Colonic mucosa (tissue), 4 donors: ENCODE data around the gene KANSL1L. TPM values are rescaled to one million over a fixed set of nuclear protein-coding genes. Genes with fewer than 3 reads are reported as not detected.

ENCODE experiments used
- DNase-seq: peaks from one replicate; pipeline ENCODE4 v3.0.0-alpha.2; 2020
- H3K27ac ChIP-seq: fragments of 200-600 bp; one replicate; pipeline ENCODE4 v1.8.0; 2021
- H3K27me3 ChIP-seq: fragments of 200-600 bp; one replicate; pipeline ENCODE4 v1.8.0; 2021
- H3K36me3 ChIP-seq: fragments of 200-600 bp; one replicate; pipeline ENCODE4 v1.8.0; 2021
- H3K4me1 ChIP-seq: fragments of 200-600 bp; one replicate; pipeline ENCODE4 v1.8.0; 2021; ENCODE audit warnings: mild to moderate bottlenecking
- H3K4me3 ChIP-seq: fragments of 200-600 bp; one replicate; pipeline ENCODE4 v1.8.0; 2021
- H3K9ac ChIP-seq, 2 donors: one replicate each; pipeline ENCODE4 v1.7.0; 2013; ENCODE audit warnings: control low read depth in 2 of 2, low read depth in 2 of 2, low read length in 2 of 2
- H3K9me3 ChIP-seq: fragments of 200-600 bp; one replicate; pipeline ENCODE4 v1.8.0; 2021
- intact Hi-C: fragments of 100-400 bp; cut with DNase I; formaldehyde crosslinking; loops from one replicate; pipeline ENCODE4 v1.14.1; 2022
- total RNA-seq, 2 donors: library from RNA; stranded (reverse); fragmentation: NEBNext Ultra II Directional in 1 of 2; extraction: Animal tissue kit (Norgen Biotek cat#: 25700) in 1 of 2; gene quantifications; one replicate each; pipeline ENCODE4 v1.2.1, GENCODE V29; 2021
- TF ChIP-seq, protein P1 (sequence below): fragments of 200-600 bp; IDR thresholded peaks from one replicate; pipeline ENCODE4 v1.8.0; 2022; ENCODE audit warnings: antibody characterized with exemption, mild to moderate bottlenecking
- donor health status: healthy.
- donor health status: DM: no; HTN: no; CAD: no.
- donor health status: DM: no; HTN: no; CAD: no.

The KANSL1L gene
- total RNA-seq, 2 donors from 2014 or later: 5.9 to 7.7 TPM

DNA sequence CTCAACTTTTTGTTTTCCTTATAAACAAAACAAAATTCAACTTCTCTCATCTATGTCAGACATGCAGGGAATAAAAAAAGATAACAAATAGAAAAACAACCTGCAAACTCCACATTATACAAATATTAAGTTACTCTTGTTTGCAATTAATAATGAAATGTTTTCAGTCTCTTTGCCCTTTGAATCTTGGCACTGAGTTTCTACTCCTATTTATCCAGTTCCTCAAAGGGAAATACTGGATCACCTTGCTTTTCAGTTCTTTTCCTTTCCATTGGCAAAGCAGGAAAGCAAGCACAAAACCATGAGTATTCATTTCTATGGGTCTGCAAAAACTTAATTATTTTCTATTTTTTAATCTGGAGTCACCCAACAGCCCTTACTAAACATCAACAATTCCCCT is 23.6 kb downstream of the KANSL1L start:
- Histone ChIP-seq H3K4me1 (no peaks in the 10 kb centered on the region), H3K36me3 (no peaks in the 10 kb centered on the region), H3K9me3 (no peaks in the 10 kb centered on the region), H3K27ac (no peak overlapping the region), H3K4me3 (no peak overlapping the region), H3K27me3 (no peaks in the 10 kb centered on the region), H3K9ac (no peak overlapping the region)
- DNase-seq: no peak
- intact Hi-C loops: no loop called here
- TF ChIP-seq, protein P1, sequence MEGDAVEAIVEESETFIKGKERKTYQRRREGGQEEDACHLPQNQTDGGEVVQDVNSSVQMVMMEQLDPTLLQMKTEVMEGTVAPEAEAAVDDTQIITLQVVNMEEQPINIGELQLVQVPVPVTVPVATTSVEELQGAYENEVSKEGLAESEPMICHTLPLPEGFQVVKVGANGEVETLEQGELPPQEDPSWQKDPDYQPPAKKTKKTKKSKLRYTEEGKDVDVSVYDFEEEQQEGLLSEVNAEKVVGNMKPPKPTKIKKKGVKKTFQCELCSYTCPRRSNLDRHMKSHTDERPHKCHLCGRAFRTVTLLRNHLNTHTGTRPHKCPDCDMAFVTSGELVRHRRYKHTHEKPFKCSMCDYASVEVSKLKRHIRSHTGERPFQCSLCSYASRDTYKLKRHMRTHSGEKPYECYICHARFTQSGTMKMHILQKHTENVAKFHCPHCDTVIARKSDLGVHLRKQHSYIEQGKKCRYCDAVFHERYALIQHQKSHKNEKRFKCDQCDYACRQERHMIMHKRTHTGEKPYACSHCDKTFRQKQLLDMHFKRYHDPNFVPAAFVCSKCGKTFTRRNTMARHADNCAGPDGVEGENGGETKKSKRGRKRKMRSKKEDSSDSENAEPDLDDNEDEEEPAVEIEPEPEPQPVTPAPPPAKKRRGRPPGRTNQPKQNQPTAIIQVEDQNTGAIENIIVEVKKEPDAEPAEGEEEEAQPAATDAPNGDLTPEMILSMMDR: no peak

DNA sequence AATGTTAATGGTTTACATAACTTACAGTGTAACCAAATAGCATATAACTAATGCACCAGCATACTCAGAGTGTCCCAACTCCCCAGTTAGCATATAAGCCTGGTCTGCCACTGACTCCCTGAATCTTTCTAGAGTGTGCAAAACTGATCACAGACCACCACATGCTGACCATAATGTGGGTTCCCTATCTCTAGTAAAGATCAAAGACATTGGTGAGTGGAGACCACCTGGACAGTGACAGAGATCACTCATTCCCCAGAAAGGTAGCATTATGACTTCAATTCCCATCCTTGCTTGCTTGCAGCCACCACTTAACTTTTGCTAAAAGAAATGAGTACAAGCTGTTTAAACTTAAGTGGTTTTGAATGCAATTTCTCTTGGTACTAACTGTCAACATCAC is 39.0 kb downstream of the KANSL1L start:
- intact Hi-C loops: no loop called here
- Histone ChIP-seq H3K27ac (no peak overlapping the region), H3K9ac (no peak overlapping the region), H3K36me3 (no peaks in the 10 kb centered on the region), H3K4me1 (no peaks in the 10 kb centered on the region), H3K9me3 (no peaks in the 10 kb centered on the region), H3K4me3 (no peak overlapping the region), H3K27me3 (no peaks in the 10 kb centered on the region)
- DNase-seq: no peak
- TF ChIP-seq, protein P1: no peak

DNA sequence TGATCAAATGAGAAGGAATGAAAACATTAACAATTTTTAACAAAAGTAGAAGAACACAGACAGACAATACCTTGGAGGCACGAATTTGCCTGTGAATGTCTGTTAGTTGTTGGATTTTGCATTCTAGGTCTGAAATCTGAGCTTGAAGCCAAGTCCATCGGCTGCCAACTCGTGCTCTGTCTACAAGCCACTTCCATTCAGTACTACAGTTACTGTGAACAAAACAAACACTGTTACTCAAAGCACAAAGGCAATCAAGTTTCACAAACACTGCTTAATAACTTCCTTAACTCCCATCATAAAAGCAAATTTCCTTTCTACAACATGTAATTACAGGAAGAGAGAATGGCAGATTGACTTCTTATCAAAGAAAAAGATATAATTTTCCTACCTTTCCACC is 42.2 kb downstream of the KANSL1L start:
- DNase-seq: peak; percentile 38
- TF ChIP-seq, protein P1: no peak

DNA sequence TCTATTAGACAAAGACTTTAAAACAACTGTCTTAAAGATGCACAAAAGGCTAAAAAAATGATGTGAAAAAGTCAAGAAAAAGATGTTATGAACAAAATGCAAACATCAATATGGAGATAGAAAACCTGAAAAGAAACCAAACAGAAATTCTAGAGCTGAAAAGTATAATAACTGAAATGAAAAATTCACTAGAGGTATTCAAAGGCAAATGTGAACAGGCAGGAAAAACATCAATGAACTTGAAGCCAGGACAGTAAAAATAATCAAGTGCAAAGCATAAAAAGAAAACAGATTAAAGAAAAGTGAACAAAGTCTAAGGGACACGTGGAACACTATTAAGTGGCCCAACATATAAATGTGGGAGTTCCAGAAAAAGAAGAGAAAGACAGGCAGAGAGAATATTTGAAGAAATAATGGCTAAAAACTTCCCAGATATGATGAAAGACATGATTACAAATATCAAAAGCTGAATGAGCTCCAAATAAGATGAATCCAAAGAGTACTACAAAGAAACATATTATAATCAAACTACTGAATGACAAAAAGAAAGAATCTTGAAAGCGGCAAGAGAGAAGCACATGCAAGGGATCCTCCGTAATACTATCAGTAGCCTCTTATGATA is 57.5 kb downstream of the KANSL1L start:
- H3K9me3 ChIP-seq: no peaks in the 10 kb centered on the region
- H3K27ac ChIP-seq: no peak overlapping the region
- H3K9ac ChIP-seq: no peak overlapping the region
- TF ChIP-seq, protein P1: no peak
- H3K27me3 ChIP-seq: no peaks in the 10 kb centered on the region
- H3K4me1 ChIP-seq: no peaks in the 10 kb centered on the region
- intact Hi-C loops: no loop called here
- H3K36me3 ChIP-seq: no peaks in the 10 kb centered on the region
- H3K4me3 ChIP-seq: no peak overlapping the region
- no peak for DNase-seq

More for the DNA sequence above, 42.2 kb downstream of the KANSL1L start:
- no peak overlapping the region for H3K4me3 ChIP-seq
- no peaks in the 10 kb centered on the region for H3K9me3 ChIP-seq
- H3K9ac ChIP-seq: no peak overlapping the region
- H3K27me3 ChIP-seq: no peaks in the 10 kb centered on the region
- H3K4me1 ChIP-seq: no peaks in the 10 kb centered on the region
- intact Hi-C loops: no loop called here
- no peaks in the 10 kb centered on the region for H3K36me3 ChIP-seq
- no peak overlapping the region for H3K27ac ChIP-seq

DNA sequence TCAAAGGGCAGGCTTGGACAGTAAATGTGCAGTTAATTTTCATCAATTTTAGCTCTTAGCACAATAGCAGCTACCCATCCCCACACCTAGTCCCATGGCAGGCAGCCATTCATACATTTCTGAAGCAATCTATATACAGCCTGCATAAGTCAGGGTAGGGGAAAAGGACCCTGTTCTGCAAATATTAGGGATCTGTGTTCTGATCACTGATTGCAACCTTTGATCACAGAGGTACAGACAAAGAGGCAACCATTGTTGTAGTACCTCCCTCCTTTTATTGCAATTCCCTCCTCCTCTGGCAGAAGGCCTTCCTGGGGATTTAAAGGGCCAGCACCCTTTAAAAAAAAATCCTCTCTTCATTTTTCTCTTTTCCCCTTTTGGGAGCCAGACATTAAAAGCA is 58.3 kb downstream of the KANSL1L start:
- intact Hi-C loops: no loop called here
- DNase-seq: no peak
- no peak overlapping the region for H3K9ac ChIP-seq
- no peak overlapping the region for H3K4me3 ChIP-seq
- TF ChIP-seq, protein P1: no peak
- H3K9me3 ChIP-seq: no peaks in the 10 kb centered on the region
- H3K36me3 ChIP-seq: no peaks in the 10 kb centered on the region
- H3K27ac ChIP-seq: no peak overlapping the region
- no peaks in the 10 kb centered on the region for H3K4me1 ChIP-seq
- no peaks in the 10 kb centered on the region for H3K27me3 ChIP-seq
